A673 (cell line): ENCODE data around the gene MXD3. TPM values are rescaled to one million over a fixed set of nuclear protein-coding genes. Genes with fewer than 3 reads are reported as not detected.
A peak's percentile ranks its signal among the peaks of the same experiment; 100 is the strongest.

ENCODE experiments used
- BruUV-seq: library from RNA; stranded (reverse); fragments of 400-500 nt; replicated peaks from 2 replicates; lab custom pipeline; 2021; lab: Mats Ljungman, UMichigan
- CTCF ChIA-PET: fragments of 300-600 bp; sonication (Branson Sonifier 250); formaldehyde crosslinking; loops from one replicate; lab custom pipeline; 2022; ENCODE audit warnings: antibody characterized with exemption; lab: Charles Lee
- POLR2A ChIA-PET: fragments of 300-600 bp; sonication (Branson Sonifier 250); formaldehyde crosslinking; loops from one replicate; lab custom pipeline; 2022; ENCODE audit warnings: antibody characterized with exemption; ENCODE audit not compliant: low non-redundant PET; lab: Charles Lee
- DNase-seq: peaks from one replicate; pipeline ENCODE4 v3.0.0-alpha.2; 2015; ENCODE audit warnings: low spot score
- H3K27ac ChIP-seq: fragments of 200-600 bp; sonication (generic); 2 replicates; pipeline ENCODE4 v1.5.1; 2016; ENCODE audit warnings: mixed run types, low read depth, mild to moderate bottlenecking, mixed read lengths, antibody characterized with exemption, low read length; ENCODE audit not compliant: poor library complexity, severe bottlenecking
- H3K27me3 ChIP-seq: fragments of 200-600 bp; sonication (generic); replicated peaks from 2 replicates; pipeline ENCODE4 v1.6.1; 2017; ENCODE audit warnings: mixed run types, low read depth, mild to moderate bottlenecking, mixed read lengths, antibody characterized with exemption, low read length; ENCODE audit not compliant: insufficient read depth, poor library complexity
- H3K36me3 ChIP-seq: fragments of 200-600 bp; sonication (generic); 2 replicates; pipeline ENCODE4 v1.6.1; 2016; ENCODE audit warnings: mixed run types, mild to moderate bottlenecking, mixed read lengths, antibody characterized with exemption, low read length; ENCODE audit not compliant: insufficient read depth, poor library complexity, severe bottlenecking
- H3K4me1 ChIP-seq: fragments of 200-600 bp; sonication (generic); 2 replicates; pipeline ENCODE4 v1.6.1; 2017; ENCODE audit warnings: mixed run types, mild to moderate bottlenecking, mixed read lengths, antibody characterized with exemption, low read length; ENCODE audit not compliant: insufficient read depth, poor library complexity, severe bottlenecking
- H3K4me3 ChIP-seq: fragments of 200-600 bp; sonication (generic); 2 replicates; pipeline ENCODE4 v1.5.1; 2016; ENCODE audit warnings: low read depth, mixed run types, mild to moderate bottlenecking, mixed read lengths, low read length; ENCODE audit not compliant: poor library complexity, severe bottlenecking
- H3K9me3 ChIP-seq: fragments of 200-600 bp; sonication (generic); 2 replicates; pipeline ENCODE4 v1.6.1; 2016; ENCODE audit warnings: mixed run types, low read depth, mild to moderate bottlenecking, mixed read lengths, antibody characterized with exemption, low read length; ENCODE audit not compliant: poor library complexity, severe bottlenecking
- EZH2 ChIP-seq: fragments of 200-600 bp; sonication (generic); IDR thresholded peaks from 2 replicates; pipeline ENCODE4 v1.6.1; 2017; ENCODE audit warnings: borderline replicate concordance, low read depth, mild to moderate bottlenecking, mixed read lengths, antibody characterized with exemption, low read length; ENCODE audit not compliant: poor library complexity, severe bottlenecking
- intact Hi-C: fragments of 100-400 bp; cut with micrococcal nuclease; formaldehyde crosslinking; loops from one replicate; pipeline ENCODE4 v1.10.0; 2022; ENCODE audit not compliant: unreplicated experiment
- total RNA-seq: library from RNA; stranded (reverse); gene quantifications from 2 replicates; pipeline ENCODE4 v1.2.3, GENCODE V29; 2021
- TF ChIP-seq, protein P1 (sequence below): fragments of 300-800, 200-600 bp; sonication (generic); conservative IDR thresholded peaks from 2 replicates; pipeline ENCODE4 v1.5.1; 2017; ENCODE audit warnings: low read depth, mild to moderate bottlenecking, antibody characterized with exemption, low read length, moderate library complexity, mixed read lengths

The MXD3 gene
- total RNA-seq, 1 experiment from 2014 or later = 15.1 TPM

DNA sequence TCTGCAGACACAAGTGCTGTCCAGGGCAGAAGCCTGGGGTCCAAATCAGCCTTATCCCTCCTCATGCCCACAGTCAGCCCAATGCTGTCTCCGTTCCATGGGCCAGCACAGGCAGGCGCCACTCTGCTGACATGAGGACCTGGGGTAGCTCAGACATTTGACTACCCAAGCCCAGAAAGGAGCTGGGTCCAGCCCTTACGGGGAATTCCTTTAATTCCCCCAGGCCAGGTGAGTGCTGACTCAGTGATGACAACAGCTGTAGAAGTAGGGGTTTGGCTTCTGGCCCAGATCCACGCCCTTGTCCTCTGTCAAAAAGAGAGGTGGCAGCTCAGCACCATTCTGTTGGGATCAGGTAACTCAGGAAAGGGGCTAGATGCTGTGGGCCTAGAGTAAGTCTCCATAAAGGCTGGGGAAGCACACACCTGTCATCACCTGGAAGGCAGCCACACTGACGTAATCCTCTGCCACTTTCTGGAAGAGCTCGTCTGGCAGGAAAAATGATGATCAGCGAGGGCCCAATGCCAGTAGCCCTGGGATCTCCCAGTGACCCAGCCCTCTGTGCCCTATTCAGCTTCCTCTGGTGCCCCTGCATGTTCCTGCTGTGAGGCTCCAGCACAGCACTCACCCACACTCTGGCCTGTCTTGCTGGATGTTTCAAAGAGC lies 10.1 kb downstream of the MXD3 start:
- no peak for DNase-seq
- intact Hi-C loops = no loop called here
- H3K9me3 ChIP-seq = no peaks in the 10 kb centered on the region
- peaks cover 10% of the 10 kb centered on the region for H3K4me1 ChIP-seq
- no peak overlapping the region for H3K27ac ChIP-seq
- no peaks in the 10 kb centered on the region for H3K27me3 ChIP-seq
- H3K4me3 ChIP-seq = no peak overlapping the region
- H3K36me3 ChIP-seq = peaks cover 20% of the 10 kb centered on the region
- no peak for TF ChIP-seq EZH2
- TF ChIP-seq, protein P1, sequence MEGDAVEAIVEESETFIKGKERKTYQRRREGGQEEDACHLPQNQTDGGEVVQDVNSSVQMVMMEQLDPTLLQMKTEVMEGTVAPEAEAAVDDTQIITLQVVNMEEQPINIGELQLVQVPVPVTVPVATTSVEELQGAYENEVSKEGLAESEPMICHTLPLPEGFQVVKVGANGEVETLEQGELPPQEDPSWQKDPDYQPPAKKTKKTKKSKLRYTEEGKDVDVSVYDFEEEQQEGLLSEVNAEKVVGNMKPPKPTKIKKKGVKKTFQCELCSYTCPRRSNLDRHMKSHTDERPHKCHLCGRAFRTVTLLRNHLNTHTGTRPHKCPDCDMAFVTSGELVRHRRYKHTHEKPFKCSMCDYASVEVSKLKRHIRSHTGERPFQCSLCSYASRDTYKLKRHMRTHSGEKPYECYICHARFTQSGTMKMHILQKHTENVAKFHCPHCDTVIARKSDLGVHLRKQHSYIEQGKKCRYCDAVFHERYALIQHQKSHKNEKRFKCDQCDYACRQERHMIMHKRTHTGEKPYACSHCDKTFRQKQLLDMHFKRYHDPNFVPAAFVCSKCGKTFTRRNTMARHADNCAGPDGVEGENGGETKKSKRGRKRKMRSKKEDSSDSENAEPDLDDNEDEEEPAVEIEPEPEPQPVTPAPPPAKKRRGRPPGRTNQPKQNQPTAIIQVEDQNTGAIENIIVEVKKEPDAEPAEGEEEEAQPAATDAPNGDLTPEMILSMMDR = no peak
- no TSS peak for BruUV-seq
- ChIA-PET CTCF (interaction anchor here (1.0 kb wide), 1 partner anchor 8 kb away, joined by 3 read pairs; no protein-coding TSS in a partner anchor), POLR2A (no interaction called here)

DNA sequence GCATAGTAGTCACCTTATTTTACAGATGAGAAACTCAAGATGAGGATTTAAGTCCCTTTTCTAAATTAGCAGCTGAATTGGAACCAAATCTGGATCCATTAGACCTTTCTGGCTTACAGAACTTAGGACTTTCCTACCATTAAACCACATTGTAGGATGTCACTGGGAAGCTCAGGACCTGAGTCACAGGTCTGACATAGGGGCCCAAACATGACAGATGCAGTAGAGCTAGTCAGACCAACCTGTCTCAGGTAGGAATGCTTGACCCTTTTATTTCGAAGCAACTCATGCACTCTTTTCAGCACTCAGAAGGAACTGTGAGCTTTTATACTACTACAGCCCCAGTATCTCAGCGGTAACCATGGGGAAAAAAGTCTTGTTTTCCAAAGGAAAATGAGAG lies 10.7 kb downstream of the MXD3 start:
- no TSS peak for BruUV-seq
- Histone ChIP-seq H3K9me3 (no peaks in the 10 kb centered on the region), H3K27ac (no peak overlapping the region), H3K4me3 (no peak overlapping the region), H3K27me3 (no peaks in the 10 kb centered on the region), H3K4me1 (peaks cover 10% of the 10 kb centered on the region), H3K36me3 (peaks cover 15% of the 10 kb centered on the region)
- TF ChIP-seq EZH2 = no peak
- intact Hi-C loops = no loop called here
- POLR2A ChIA-PET = no interaction called here
- DNase-seq = no peak
- CTCF ChIA-PET = interaction anchor here (1.0 kb wide), 1 partner anchor 9 kb away, joined by 3 read pairs; no protein-coding TSS in a partner anchor

DNA sequence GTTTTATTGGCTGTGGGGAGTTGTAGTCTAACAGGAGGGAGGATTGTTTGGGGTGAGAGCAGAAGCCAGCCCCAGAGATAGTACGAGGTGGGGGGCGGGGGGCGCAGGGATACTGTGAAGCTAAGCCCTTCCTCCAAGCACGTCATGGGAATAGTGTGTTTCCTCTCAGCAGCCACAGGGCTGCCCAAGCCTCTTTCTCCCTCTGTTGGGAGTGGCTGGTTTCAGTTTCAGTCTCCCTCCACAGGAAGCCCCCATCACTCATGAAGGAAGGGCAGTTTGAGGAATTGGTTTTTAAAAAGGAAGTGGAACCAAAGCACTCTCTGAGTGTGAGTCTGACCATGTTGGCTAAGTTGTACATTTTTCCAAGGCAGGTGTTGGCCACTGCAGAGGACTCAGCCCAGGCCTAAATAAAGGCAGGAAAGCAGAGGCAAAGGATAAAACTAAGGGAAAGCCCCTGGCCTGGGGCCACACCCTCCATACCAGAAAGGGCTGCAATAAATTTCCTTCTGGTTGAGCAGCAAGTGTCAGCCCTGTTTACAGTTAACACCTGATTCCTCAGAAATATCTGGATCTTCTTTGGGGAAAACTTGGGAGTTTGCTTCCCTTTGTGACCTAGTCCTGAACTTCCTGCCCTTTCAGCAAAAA lies 11.3 kb downstream of the MXD3 start:
- CTCF ChIA-PET = interaction anchor here (1.0 kb wide), 1 partner anchor 10 kb away, joined by 3 read pairs; no protein-coding TSS in a partner anchor
- no peak overlapping the region for H3K4me3 ChIP-seq

More for the DNA sequence above, 11.3 kb downstream of the MXD3 start:
- BruUV-seq = no TSS peak
- peak; percentile 70 for DNase-seq
- Histone ChIP-seq H3K9me3 (no peaks in the 10 kb centered on the region), H3K4me1 (peaks cover 10% of the 10 kb centered on the region), H3K36me3 (peaks cover 9% of the 10 kb centered on the region), H3K27me3 (no peaks in the 10 kb centered on the region), H3K27ac (no peak overlapping the region)
- TF ChIP-seq, protein P1 = no peak
- TF ChIP-seq EZH2 = no peak
- intact Hi-C loops = no loop called here
- POLR2A ChIA-PET = no interaction called here
